SU-DHL-6 (cell line): ENCODE results near the gene ANKIB1.

Source experiments
- CTCF ChIP-seq: fragments of 200-600 bp; sonication (generic); IDR thresholded peaks from one replicate; pipeline ENCODE4 v1.5.1; 2017; ENCODE audit warnings: antibody characterized with exemption, mild to moderate bottlenecking, low read length, moderate library complexity; ENCODE audit not compliant: insufficient read depth, poor library complexity, severe bottlenecking
- EZH2phosphoT487 ChIP-seq: fragments of 200-600 bp; sonication (generic), shearing (Covaris generic); conservative IDR thresholded peaks from 2 replicates; pipeline ENCODE4 v1.6.1; 2018; ENCODE audit warnings: mild to moderate bottlenecking, antibody characterized with exemption, low read length, moderate library complexity, mixed read lengths

- no peak for TF ChIP-seq CTCF
- TF ChIP-seq EZH2phosphoT487 = no peak
Measured at GRCh38 chr7:92304406-92304893, 58.7 kb downstream of the ANKIB1 start.
